Activated CD8-positive, alpha-beta T cell treated with anti-CD3 and anti-CD28 coated beads, Interleukin-2, amount 10 ng/mL, durations not matched to agents 7 days and 5 days (primary cell): Measurements from ENCODE around the gene EMC10. TPM values are rescaled to one million over a fixed set of nuclear protein-coding genes. Genes with fewer than 3 reads are reported as not detected.
A peak's percentile ranks its signal among the peaks of the same experiment; 100 is the strongest.

Experiments used
- ATAC-seq: fragments of 150-1000 bp; cut with Tn5 transposase; one replicate; pipeline ENCODE4 v1.10.0; 2021; ENCODE audit warnings: moderate library complexity
- CTCF ChIA-PET: fragments of 350-600 bp; sonication (Branson Sonifier 250); formaldehyde crosslinking; loops from one replicate; lab custom pipeline; 2021; ENCODE audit warnings: antibody characterized with exemption; lab: Charles Lee
- POLR2A ChIA-PET: fragments of 350-600 bp; sonication (Branson Sonifier 250); formaldehyde crosslinking; loops from one replicate; lab custom pipeline; 2021; ENCODE audit warnings: antibody characterized with exemption; lab: Charles Lee
- DNase-seq: peaks from one replicate; pipeline ENCODE4 v3.0.0-alpha.2; 2020
- H3K27ac Mint-ChIP-seq: one replicate; pipeline ENCODE4 v1.8.0; 2021; ENCODE audit warnings: mild to moderate bottlenecking, mixed read lengths
- H3K27me3 Mint-ChIP-seq: one replicate; pipeline ENCODE4 v1.8.0; 2021; ENCODE audit warnings: low read depth, mixed read lengths
- H3K36me3 Mint-ChIP-seq: one replicate; pipeline ENCODE4 v1.8.0; 2021; ENCODE audit warnings: low read depth, mixed read lengths
- H3K4me1 Mint-ChIP-seq: one replicate; pipeline ENCODE4 v1.8.0; 2021; ENCODE audit warnings: low read depth, mixed read lengths
- H3K4me3 Mint-ChIP-seq: one replicate; pipeline ENCODE4 v1.8.0; 2021; ENCODE audit warnings: mild to moderate bottlenecking, mixed read lengths
- H3K9me3 Mint-ChIP-seq: one replicate; pipeline ENCODE4 v1.8.0; 2022; ENCODE audit warnings: mixed read lengths; ENCODE audit not compliant: insufficient read depth
- total RNA-seq, 2 experiments: library from RNA; stranded (reverse); gene quantifications; one replicate each; pipeline ENCODE4 v1.2.3, GENCODE V29; 2021

The EMC10 gene
- total RNA-seq, 2 experiments from 2014 or later, result 54.8 to 56.9 TPM

DNA sequence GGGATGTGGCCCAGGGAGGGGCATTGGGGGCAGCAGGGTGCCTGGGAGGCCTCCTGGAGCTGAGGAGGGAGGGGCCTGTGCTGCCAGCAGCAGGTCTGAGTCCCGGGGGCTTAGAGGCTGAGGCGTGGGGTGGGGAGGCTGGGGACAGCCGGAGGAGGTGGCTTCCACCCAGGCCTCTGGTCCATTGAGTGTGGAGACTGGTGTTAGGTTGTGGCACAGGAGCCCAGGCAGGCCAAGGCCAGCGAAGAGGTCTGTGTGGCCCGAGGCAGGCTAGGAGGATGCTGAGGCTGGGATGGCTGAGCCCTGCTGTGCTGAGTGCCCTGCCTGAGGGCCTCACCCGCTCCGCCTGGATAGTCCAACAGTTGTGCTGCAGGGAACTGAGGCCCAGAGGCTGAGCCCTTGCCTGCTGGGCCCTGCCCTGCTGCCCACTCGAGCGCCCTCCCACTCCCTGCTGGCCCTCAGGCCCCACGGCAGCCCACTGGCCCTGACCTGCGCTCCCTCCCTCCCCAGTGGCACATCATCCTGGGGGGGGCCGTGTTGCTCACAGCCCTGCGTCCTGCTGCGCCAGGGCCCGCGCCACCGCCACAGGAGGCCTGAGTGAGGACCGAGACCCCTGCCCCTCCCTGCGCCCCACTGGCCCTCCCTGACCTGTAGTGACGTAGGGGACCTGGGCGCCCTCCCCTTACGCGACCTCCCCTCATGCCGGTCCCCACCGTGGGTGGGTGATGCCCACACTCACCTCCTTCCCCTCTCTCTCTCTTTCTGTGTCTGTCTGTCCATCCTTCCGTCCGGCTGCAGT, 5.2 kb downstream of the EMC10 start:
- ChIA-PET POLR2A (no interaction called here), CTCF (no interaction called here)
- Mint-ChIP-seq H3K27ac (no peak overlapping the region), H3K27me3 (no peaks in the 10 kb centered on the region), H3K36me3 (peaks cover 46% of the 10 kb centered on the region), H3K9me3 (no peaks in the 10 kb centered on the region), H3K4me3 (no peak overlapping the region), H3K4me1 (peaks cover 12% of the 10 kb centered on the region)
- no peak for ATAC-seq
- no peak for DNase-seq

DNA sequence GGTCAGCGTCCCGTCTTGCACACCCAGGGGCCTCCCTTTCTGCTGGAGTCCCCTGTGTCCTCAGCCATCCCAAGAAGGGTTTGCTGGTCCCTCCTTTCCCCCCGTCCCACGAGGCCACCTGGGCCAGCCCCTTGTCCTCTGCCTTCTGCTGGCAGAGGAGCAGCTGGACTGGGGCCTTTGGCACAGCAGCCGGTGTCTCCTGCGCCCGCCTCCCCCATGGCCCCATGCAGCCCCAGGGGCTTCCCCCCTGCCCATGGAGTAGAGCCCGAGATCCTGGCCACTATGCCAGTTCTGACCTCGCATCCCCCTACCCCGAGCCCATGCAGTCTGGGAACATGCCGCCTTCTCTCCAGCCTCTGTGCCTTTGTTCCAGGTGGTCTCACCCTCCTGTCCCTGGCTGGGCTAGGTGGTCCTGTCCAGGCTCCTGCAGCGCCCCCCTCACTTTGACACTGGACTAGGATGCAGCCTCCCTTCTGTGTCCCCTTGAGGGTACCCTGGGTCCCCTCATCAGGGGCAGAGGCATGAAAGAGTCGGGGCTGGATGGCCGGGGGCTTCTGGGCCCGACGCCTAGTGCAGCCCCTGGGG, 6.1 kb downstream of the EMC10 start:
- no peak for DNase-seq
- peaks cover 7% of the 10 kb centered on the region for H3K4me1 Mint-ChIP-seq
- no peak for ATAC-seq
- ChIA-PET CTCF (interaction anchor here (1.6 kb wide), 1 partner anchor 56 kb away, joined by 3 read pairs; no protein-coding TSS in a partner anchor), POLR2A (no interaction called here)
- H3K27me3 Mint-ChIP-seq, result no peaks in the 10 kb centered on the region
- no peaks in the 10 kb centered on the region for H3K9me3 Mint-ChIP-seq
- H3K27ac Mint-ChIP-seq, result no peak overlapping the region
- H3K4me3 Mint-ChIP-seq, result no peak overlapping the region
- H3K36me3 Mint-ChIP-seq, result peaks cover 46% of the 10 kb centered on the region

- no peaks in the 10 kb centered on the region for H3K27me3 Mint-ChIP-seq
- DNase-seq (no peak), ATAC-seq (no peak)
- H3K9me3 Mint-ChIP-seq, result no peaks in the 10 kb centered on the region
- peaks cover 4% of the 10 kb centered on the region for H3K4me1 Mint-ChIP-seq
- H3K4me3 Mint-ChIP-seq, result no peak overlapping the region
- H3K27ac Mint-ChIP-seq, result no peak overlapping the region
- peaks cover 40% of the 10 kb centered on the region for H3K36me3 Mint-ChIP-seq
- CTCF ChIA-PET, result interaction anchor here (1.6 kb wide), 1 partner anchor 55 kb away, joined by 3 read pairs; no protein-coding TSS in a partner anchor
- POLR2A ChIA-PET, result no interaction called here
These were observed 6.6 kb downstream of the EMC10 start for GRCh38 chr19:50482916-50483315.

- ATAC-seq (no peak), DNase-seq (no peak)
- H3K4me1 Mint-ChIP-seq, result peaks cover 3% of the 10 kb centered on the region
- H3K27me3 Mint-ChIP-seq, result no peaks in the 10 kb centered on the region
- H3K27ac Mint-ChIP-seq, result no peak overlapping the region
- H3K4me3 Mint-ChIP-seq, result no peak overlapping the region
- POLR2A ChIA-PET, result no interaction called here
- H3K9me3 Mint-ChIP-seq, result no peaks in the 10 kb centered on the region
- CTCF ChIA-PET, result interaction anchor here (1.2 kb wide), 1 partner anchor 71 kb away, joined by 3 read pairs; no protein-coding TSS in a partner anchor
- H3K36me3 Mint-ChIP-seq, result peaks cover 30% of the 10 kb centered on the region
These were observed 9.1 kb downstream of the EMC10 start for GRCh38 chr19:50485284-50485955.

- peaks cover 26% of the 10 kb centered on the region for H3K36me3 Mint-ChIP-seq
- CTCF ChIA-PET, result interaction anchor here (0.6 to 1.4 kb wide), 5 partner anchors 8 to 69 kb away, joined by 3 to 5 read pairs (median 3); partner anchors contain the start of gene JOSD2
- no peaks in the 10 kb centered on the region for H3K9me3 Mint-ChIP-seq
- no peaks in the 10 kb centered on the region for H3K27me3 Mint-ChIP-seq
- DNase-seq (peak; percentile 74), ATAC-seq (no peak)
- H3K4me3 Mint-ChIP-seq, result no peak overlapping the region
- POLR2A ChIA-PET, result no interaction called here
- H3K4me1 Mint-ChIP-seq, result peaks cover 10% of the 10 kb centered on the region
- no peak overlapping the region for H3K27ac Mint-ChIP-seq
These were observed 10.7 kb downstream of the EMC10 start for GRCh38 chr19:50486823-50487515.

DNA sequence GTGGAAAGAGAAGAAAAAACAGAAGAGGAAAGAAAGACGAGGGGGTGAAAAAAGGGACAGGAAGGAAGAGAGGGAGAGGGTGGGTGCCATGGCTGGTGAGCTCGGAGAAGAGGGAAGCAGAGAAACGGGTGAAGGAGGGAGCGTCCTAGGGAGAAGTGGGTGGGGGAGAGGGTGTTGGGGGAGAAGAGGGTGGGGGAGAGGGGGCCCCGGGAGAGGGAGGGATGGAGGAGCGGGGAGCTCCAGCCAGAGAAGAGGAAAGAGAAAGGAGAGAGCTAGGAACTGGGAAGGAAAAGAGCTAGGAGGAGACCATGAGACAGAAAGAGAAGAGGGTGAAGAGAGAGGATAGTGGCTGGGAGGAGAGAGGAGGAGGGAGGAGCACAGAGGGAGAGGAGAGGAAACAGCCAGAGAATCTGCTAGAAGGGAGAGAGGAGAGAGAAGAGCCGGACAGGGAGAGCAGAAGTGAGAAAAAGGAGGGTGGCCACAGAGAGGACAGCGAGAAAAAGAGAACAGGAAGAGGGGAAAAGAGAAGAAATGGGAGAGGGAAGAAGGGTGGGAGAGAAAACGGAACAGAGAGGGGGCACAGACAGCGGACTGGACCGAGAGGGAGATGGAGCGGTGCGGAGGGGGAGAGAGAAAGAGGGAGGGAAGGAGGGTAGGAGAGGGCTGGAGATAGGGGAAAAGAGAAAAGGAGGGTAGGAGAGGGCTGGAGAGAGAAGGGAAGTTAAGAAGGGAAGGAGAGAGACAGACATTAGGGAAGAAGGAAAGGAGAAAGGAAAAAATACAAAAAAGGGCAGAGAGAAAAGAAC, 12.3 kb downstream of the EMC10 start:
- ATAC-seq (no peak), DNase-seq (no peak)
- H3K4me3 Mint-ChIP-seq, result no peak overlapping the region
- ChIA-PET CTCF (interaction anchor here (0.6 kb wide), 1 partner anchor 415 kb away, joined by 4 read pairs; no protein-coding TSS in a partner anchor), POLR2A (no interaction called here)
- no peaks in the 10 kb centered on the region for H3K9me3 Mint-ChIP-seq
- no peaks in the 10 kb centered on the region for H3K27me3 Mint-ChIP-seq
- H3K27ac Mint-ChIP-seq, result no peak overlapping the region
- H3K4me1 Mint-ChIP-seq, result peaks cover 16% of the 10 kb centered on the region
- H3K36me3 Mint-ChIP-seq, result peaks cover 17% of the 10 kb centered on the region

DNA sequence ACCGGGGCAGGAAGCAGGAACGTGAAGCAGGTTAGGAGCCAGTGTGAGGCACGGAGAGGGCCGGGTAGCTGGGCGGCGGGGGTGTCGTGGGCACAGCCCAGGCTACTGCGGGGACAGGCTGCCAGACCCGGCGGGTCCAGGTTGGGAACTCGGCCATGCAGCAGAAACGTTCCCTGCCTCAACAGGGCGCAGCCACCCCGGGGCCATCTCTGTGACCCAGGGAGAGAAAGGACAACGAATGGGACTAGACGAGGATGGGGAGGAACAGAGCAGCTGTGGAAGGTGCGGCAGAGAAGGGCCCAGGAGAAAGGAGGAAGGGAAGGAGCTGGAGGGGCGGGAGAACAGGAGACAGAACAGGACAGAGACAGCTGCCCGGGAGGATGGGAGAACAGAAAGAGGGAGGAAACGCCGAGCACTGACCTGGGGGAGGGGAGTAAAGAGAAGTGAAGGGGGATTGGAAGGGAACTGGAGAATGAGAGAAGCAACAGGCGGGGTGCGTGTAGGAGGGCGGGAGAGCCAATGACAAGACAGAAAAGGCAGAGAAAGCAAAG, 13.2 kb downstream of the EMC10 start:
- Mint-ChIP-seq H3K4me3 (no peak overlapping the region), H3K9me3 (no peaks in the 10 kb centered on the region), H3K27ac (no peak overlapping the region), H3K4me1 (peaks cover 16% of the 10 kb centered on the region), H3K27me3 (no peaks in the 10 kb centered on the region), H3K36me3 (peaks cover 17% of the 10 kb centered on the region)
- ChIA-PET POLR2A (no interaction called here), CTCF (no interaction called here)
- ATAC-seq (no peak), DNase-seq (no peak)

DNA sequence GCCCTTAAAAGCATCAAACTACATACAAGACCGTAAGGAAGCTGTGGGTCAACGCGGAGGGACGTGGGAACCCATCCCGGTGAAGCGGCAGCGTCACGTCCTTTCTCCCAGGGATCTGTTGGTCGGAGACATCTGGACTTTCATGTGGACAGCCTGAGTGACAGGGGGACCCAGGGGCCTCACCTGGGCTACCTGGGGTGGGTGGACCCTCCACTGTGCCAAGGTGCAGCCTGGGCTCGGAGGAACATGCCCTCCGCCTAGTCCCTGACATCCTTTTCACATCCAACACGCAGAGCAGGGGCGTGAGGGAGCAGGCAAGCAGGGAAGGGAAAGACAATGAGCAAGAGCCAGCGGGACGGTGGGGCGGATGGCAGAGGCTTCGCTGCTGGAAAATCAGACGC, 14.1 kb downstream of the EMC10 start:
- Mint-ChIP-seq H3K4me3 (no peak overlapping the region), H3K27ac (no peak overlapping the region), H3K4me1 (peaks cover 16% of the 10 kb centered on the region), H3K36me3 (peaks cover 9% of the 10 kb centered on the region), H3K9me3 (no peaks in the 10 kb centered on the region), H3K27me3 (no peaks in the 10 kb centered on the region)
- DNase-seq, result no peak
- POLR2A ChIA-PET, result no interaction called here
- no peak for ATAC-seq
- CTCF ChIA-PET, result no interaction called here

DNA sequence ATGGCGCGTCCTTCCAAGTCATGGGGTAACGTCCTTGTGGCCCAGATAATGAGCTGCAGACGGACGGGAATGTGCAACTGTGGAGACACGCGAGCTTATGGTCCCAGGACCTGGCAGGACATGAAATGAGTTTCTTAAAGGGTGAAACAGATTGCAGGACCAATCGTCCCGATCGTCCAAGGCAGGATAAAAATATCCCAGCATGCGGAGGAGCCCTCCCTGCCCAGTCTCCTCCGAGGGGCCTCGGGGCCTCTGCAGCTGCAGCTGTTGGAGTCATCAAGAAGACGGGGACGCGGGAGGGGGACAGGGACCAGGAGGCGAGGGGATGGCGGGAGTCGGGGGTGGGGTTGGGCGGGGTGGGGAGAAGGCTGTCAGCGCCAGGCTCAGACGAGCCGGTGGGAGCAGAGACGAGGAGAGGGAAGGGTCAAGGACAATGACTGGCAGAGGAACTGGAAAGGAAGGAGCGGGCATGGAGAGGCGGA, 14.7 kb downstream of the EMC10 start:
- CTCF ChIA-PET, result no interaction called here
- Mint-ChIP-seq H3K4me3 (no peak overlapping the region), H3K27ac (no peak overlapping the region), H3K9me3 (no peaks in the 10 kb centered on the region), H3K27me3 (no peaks in the 10 kb centered on the region), H3K4me1 (peaks cover 16% of the 10 kb centered on the region), H3K36me3 (peaks cover 4% of the 10 kb centered on the region)
- POLR2A ChIA-PET, result no interaction called here
- DNase-seq (no peak), ATAC-seq (no peak)

DNA sequence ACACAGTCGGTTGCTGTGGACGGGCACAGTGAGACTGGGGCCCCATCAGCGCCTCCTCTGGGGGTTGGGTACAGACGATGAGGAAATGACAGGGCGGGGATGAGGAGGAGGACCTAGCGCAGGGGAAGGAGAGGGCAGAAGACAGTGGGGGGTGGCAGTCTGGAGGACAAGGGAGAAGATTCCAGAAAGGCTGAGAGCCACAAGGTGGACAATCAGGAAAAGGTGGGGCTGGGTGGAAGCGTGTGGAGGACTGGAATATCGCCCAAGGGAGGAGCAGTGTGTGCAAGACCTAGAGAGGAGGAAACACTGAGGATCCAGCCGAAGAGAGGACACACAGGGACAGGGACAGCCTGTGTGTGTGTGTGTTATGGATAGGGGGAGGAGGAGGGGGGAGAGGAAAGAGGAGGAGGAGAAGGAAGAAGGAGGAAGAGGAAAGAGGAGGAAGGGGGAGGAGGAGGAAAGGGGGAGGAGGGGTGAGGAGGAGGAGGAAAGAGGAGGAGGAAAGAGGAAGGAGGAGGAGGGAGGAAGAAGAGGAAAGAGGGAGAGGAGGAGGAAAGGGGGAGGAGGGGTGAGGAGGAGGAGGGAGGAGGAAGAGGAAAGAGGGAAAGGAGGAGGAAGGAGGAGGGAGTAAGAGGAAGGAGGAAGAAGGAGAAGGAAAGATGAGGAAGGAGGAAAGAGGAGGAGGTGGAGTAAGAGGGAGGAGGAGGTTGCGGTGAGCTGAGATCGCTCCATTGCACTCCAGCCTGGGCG, 16.2 kb downstream of the EMC10 start:
- ATAC-seq (peak; percentile 83), DNase-seq (peak; percentile 59)
- Mint-ChIP-seq H3K27me3 (no peaks in the 10 kb centered on the region), H3K9me3 (no peaks in the 10 kb centered on the region), H3K4me1 (peaks cover 16% of the 10 kb centered on the region), H3K36me3 (no peaks in the 10 kb centered on the region), H3K4me3 (no peak overlapping the region), H3K27ac (peak overlapping the region; percentile 66)
- POLR2A ChIA-PET, result no interaction called here
- CTCF ChIA-PET, result no interaction called here
